GM19463 (cell line): ENCODE results near the gene LMF1.

ENCODE experiments used
- ATAC-seq: cut with Tn5 transposase; IDR thresholded peaks from one replicate; pipeline ENCODE4 v1.9.1; 2021; ENCODE audit warnings: mild to moderate bottlenecking, moderate library complexity; ENCODE audit not compliant: unreplicated experiment

Gene LMF1

DNA sequence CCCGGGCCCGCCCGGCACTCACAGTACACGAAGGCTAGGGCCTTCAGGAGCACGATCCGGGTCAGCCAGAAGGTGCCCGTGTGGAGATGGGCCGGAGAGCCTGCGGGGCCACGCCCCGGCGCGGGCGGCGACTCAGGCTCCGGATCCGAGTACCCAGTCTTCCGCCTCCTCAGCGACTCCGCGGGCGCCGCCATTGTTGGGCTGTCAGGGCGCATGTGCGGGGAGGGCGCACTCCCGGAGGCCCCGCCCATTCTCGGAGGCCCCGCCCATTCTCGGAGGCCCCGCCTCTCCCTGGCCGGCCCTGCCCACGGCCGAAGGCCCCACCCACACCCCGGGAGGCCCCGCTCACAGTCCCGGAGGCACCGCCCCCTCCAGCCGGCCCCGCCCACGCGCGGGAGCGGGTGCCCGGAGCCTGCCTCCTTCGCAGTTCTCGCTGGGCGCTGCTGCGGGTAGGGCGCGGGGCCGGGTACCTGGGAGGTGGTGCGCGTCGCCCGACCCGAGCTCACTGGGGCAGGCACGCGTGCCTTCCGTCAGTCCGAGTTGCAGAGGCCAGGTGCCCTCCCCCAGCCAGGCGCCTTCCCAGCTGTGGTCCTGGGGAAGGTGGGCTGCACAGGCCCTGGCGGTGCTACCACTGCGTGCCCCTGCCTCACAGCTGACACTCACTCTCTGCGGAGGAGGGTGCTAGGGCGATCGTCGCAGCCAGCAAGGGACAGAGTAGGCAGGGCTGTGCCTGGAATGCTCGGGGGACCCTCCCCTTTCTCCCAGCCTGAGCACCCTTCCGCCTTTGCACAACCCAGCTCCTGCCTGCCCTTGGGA, at the start of gene LMF1:
LMF1 (minus strand) TSS at position 219 of the 816 bp plus-strand sequence; CDS start at position 215, 4 bp downstream.
- peak; percentile 81 for ATAC-seq

DNA sequence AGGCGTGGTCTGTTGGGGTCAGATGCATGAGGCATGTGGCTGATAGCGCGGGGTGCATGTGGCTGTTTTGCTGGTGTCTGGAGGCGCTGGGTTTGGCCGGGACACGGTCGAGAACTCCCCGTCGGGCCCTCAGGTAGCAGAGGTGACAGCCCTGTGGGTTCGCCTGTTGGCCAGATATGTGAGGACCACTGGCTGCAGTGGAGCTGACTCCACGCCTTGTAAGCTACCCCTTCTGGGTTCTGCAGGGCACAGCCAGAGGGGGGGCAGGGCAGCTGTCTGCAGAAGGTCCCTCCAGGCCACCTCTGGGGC, 49.3 kb upstream of the LMF1 start:
- no peak for ATAC-seq

DNA sequence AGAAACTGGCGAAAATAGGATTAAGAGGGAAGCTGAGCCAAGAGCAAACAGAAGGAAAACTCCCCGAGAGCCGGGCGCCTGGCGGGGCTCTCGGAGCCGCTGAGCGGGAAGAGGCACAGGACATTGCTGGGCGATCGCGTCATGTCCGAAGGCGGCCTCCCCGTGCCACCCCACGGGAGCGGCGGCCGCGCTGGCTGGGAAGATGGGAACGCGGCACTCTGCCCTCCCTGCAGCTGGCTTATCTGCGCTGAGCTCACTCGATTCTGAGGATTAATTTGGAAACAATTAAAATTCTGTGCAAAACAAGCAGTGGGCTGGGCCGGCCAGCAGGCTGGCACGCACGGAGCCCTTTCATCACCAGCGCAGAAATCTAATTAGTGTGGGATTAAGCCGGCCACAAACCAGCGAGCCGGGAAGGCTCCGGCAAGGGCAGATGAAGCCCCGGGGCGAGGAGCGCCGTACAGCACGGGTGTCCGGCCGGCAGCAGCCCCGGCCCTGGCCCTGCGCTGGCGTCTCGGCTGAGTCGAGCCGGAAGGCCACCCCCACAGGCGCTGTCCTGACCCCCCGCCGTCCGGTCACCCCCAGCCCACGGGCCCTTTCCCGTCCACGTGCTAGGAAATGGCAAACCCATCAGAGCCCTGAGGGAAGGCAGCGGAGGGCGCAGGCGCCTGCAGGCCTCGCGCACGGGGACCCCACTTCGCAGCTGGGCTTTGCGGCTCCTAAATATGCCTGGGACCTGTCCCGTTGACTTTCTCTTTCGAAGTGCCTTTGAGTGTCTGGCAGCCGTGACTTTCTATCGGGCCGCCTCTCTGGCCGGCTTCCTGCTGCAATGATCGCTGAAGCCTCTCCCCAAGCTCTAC, 48.7 kb upstream of the LMF1 start:
- no peak for ATAC-seq

DNA sequence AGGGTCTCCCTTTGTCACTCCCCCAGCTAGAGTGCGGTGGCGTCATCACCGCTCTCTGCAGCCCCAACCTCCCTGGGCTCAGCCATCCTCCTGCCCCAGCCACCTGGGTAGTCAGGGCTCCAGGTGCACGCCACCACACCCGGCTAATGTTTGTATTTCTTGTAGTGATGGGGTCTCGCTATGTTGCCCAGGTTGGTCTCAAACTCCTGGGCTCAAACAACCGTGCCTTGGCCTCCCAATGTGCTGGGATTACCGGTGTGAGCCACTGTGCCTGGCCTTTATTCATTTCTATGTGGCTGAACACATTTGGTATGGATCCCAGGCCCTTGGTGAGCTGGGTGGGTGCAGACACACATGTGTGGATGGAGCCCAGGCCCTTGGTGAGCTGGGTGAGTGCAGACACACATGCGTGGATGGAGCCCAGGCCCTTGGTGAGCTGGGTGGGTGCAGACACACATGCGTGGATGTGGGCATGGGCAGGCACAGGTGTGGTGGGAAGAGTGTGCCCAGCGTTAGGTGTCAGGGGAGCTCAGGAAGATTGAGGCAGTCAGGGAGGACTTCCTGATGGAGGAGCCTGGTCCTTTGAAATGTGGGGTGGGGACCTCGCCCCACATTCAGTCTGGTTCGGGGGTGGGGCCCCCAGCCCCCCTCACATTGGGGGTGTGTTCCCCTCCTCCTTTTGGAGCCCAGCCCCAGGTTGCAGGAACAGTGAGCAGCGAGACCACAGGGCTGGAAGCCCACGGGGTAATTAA, 47.8 kb upstream of the LMF1 start:
- ATAC-seq, result no peak

GRCh38 chr16:1014771-1015495, 44.1 kb upstream of the LMF1 start:
- no peak for ATAC-seq

- no peak for ATAC-seq
These were observed 43.4 kb upstream of the LMF1 start for GRCh38 chr16:1014221-1014620.

DNA sequence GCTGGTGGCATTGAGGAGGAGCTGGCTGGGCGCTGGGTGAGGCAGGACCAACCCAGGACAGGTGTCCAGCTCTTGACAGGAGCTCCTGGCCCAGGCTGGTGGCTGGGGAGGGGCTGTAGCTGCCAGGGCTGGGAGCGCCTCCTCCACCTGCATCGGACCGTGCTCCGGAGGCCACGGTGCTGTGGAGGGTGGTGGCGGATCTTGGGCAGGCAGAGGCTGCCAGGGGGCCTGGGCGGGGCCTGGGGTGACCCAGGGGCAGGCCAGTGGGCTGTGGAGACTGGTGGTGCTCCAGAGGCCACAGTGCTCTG, 42.8 kb upstream of the LMF1 start:
- ATAC-seq, result no peak

GRCh38 chr16:1012722-1013592, 42.2 kb upstream of the LMF1 start:
- no peak for ATAC-seq

DNA sequence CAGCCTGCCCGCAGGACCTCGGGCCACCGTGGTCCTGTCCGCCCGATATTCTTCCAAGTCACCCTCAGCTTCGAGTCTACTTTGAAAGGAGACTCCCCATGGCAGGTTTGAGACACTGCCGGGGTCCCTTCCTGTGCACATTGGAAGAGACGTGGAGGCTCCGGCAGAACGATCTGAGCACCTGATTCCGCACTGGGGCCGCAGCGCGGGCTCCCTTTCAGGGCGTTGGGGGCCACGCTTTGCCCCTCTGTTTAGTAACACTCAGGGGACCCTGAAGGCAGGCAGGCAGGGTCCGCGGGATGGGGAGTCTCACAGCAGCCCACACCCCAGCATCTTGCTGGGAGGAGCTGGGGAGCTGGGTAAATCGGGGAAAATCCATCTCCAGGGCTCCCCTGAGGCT, 41.4 kb upstream of the LMF1 start:
- ATAC-seq, result no peak

- no peak for ATAC-seq
These were observed 40.7 kb upstream of the LMF1 start for GRCh38 chr16:1011316-1012082.

- no peak for ATAC-seq
These were observed 40.0 kb upstream of the LMF1 start for GRCh38 chr16:1010815-1011214.

GRCh38 chr16:1010251-1010650, 39.5 kb upstream of the LMF1 start:
- no peak for ATAC-seq

DNA sequence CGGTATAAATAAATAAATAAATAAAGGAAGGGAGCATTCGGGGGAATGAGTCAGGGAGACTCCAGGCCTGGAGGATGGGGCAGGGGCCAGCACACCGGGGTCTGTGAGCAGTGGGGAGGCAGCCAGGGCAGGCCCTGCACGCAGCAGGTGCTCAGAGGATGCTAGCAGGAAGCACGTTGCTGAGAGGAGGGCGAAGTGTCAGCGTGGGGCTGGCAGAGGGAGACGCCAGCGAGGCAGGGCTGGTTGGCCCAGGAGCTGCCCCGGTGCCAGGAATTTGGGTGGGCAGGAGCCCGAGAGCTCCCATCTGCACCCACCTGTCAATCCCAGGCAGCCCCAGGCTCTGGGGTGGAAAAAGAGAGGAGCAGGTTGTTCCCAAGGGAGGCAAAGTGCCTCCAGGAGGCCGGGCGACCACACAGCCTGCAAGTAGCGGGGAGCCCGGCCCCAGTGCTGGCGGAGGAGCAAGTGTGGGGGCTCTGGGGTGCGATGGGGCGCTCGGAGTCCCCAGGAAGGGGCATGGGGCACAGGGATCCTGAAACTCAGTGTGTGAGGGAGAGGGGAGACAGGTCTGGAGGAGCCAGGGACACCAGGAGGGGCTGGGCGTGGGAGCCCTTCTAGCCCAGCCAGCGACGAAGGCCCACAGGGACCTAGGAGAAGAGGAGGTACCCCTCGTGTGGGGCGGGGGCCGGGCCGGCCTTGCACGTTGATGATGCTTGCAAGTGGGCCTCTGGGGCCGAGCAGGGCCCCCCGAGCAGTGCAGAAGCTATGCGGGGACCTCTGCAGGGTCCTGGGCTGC, 38.8 kb upstream of the LMF1 start:
- ATAC-seq, result no peak

DNA sequence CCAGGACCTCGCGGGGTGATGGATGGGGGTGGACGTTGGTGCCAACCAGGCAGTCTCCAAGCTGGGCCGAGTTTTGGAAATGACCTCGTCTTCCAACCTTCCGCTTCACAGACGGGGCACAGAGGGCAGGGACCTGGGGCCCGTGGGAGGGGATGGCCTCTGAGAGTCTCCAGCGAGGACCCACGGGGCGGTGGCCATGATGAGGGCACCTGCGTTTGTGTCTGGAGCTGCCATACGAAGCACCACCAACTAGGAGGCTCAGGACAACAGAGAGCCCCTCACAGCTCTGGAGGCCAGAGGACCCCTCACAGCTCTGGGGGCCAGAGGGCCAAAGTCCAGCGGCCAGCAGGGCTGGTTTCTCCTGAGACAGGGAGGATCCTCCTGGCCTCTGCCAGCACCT, 37.3 kb upstream of the LMF1 start:
- no peak for ATAC-seq

- ATAC-seq, result no peak
These were observed 36.6 kb upstream of the LMF1 start for GRCh38 chr16:1007284-1007850.

- no peak for ATAC-seq
These were observed 36.0 kb upstream of the LMF1 start for GRCh38 chr16:1006781-1007180.

- ATAC-seq, result no peak
These were observed 34.5 kb upstream of the LMF1 start for GRCh38 chr16:1005286-1005685.
